ENCODE measurements around the gene HECA.
A peak's percentile ranks its signal among the peaks of the same experiment; 100 is the strongest.
"Not testable (repeated sequence)": the region's sequence is repeated elsewhere in the genome, so short reads cannot be mapped to it uniquely, and the experiment has no call there.

Gene HECA

GRCh38 chr6:139165324-139165723 is 30.4 kb downstream of the HECA start:
- no peak for DNase-seq

DNA sequence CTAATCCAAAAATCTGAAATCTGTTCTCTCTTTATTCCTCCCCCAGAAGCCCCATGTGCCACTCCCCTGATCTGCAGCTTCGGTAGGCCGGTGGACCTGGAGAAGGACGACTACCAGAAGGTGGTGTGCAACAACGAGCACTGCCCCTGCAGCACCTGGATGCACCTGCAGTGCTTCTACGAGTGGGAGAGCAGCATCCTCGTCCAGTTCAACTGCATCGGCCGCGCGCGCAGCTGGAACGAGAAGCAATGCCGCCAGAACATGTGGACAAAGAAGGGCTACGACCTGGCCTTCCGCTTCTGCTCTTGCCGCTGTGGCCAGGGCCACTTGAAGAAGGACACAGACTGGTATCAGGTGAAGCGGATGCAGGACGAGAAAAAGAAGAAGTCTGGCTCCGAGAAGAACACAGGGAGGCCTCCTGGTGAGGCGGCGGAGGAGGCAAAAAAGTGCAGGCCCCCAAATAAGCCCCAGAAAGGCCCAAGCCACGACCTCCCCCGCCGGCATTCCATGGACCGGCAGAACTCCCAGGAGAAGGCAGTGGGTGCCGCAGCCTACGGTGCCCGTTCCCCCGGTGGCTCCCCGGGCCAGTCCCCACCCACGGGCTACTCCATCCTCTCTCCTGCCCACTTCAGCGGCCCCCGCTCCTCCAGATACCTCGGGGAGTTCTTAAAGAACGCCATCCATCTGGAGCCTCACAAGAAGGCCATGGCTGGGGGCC is 31.5 kb downstream of the HECA start:
- no peak for DNase-seq

GRCh38 chr6:139166956-139167313 is 32.1 kb downstream of the HECA start:
- DNase-seq = no peak

DNA sequence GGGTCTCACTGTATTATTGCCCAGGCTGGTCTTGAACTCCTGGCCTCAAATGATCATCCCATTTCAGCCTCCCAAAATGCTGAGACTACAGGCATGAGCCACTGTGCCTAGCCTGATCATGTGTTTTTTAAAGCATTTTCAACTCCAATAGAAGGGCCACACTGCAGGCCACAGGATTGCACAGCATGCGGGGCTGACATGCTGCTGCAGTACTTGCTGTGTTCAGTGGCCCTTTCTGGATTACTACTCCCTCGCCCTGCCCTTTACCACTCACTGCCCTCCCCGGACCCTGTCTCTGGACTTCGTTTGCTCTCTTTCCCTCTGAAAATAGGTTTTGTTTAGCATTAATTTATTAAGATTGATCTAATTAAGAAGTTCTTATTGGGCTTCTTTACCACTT is 37.3 kb downstream of the HECA start:
- DNase-seq = no peak

- no peak for DNase-seq
Measured at GRCh38 chr6:139172567-139172966, 37.7 kb downstream of the HECA start.

DNA sequence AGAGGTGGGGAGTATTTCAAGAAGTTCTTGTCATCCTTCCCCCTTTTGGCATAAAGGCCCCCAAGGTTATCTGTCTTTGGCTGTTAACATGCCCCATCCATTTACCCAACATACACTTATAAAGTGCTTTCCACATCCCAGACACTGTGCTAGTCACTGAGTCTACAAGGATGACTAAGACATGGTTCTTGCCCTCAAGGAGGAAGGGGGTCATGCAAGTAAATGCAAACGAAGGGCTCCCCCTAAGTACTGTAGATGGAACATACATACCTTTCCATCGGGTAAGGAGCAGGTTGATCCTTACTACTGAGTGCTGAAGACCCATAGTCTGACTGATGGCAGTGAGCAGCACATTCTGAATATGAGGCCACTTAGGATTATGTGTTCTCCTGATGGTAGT is 38.3 kb downstream of the HECA start:
- no peak for DNase-seq

GRCh38 chr6:139173822-139174221 is 38.9 kb downstream of the HECA start:
- no peak for DNase-seq

DNA sequence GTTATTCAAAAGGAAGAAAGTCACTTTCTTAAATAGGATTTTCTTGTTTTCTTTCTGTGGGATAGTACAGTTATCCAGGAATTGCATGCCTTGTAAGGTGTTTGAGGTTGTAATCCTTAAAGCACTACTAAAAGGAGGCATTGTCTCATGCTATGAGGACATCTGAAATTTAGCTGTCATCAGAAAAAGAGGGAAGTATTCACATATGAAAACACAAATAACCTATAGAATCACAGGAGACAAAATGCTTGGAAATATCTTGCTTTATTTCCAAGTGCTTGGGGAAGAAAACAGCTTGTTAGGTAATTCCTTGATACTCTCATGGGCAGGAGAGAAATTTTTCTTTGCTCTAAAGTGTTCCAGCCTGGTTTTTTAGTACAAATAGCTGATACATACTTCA is 40.1 kb downstream of the HECA start:
- no peak for DNase-seq

GRCh38 chr6:139175389-139175948 is 40.6 kb downstream of the HECA start:
- peak in 1 of 2 experiments; percentile 23 for DNase-seq

DNA sequence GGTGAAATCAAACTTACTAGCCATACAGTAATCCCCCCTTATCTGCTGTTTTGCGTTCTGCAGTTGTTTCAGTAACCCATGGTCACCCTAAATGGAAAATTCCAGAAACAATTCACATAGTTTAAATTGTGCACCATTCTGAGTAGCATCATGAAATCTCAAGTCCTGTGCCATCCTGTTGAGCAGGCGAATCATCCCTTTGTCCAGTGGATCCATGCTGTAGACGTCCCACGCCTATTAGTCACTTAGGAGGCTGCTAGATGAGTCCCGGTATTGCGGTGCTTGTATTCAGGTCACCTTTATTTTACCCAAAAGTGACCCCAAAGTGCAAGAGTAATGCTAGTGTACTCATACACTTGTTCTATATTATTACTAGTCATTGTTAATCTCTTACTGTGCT is 46.4 kb downstream of the HECA start:
- DNase-seq = no peak

DNA sequence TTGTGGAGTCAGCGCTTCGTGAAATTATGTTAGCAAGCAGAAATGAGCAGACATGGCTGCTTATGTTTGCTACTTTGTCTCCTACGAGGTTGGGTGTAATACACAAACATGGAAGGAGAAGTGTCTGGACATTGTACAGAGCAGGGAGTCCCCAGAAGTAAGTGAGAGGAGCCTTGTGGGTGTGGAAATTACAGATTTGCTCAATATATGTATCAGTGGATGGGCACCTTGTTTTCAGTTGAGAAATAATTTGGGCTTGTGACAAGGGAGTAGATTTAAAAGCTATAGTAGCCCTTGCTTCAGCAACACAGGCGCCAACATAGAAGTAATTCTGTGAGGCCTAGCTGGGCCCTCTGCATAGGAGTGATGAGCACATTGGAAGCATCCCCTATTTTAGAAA is 49.2 kb downstream of the HECA start:
- DNase-seq = no peak

GRCh38 chr6:139184459-139184858 is 49.6 kb downstream of the HECA start:
- DNase-seq = no peak

DNA sequence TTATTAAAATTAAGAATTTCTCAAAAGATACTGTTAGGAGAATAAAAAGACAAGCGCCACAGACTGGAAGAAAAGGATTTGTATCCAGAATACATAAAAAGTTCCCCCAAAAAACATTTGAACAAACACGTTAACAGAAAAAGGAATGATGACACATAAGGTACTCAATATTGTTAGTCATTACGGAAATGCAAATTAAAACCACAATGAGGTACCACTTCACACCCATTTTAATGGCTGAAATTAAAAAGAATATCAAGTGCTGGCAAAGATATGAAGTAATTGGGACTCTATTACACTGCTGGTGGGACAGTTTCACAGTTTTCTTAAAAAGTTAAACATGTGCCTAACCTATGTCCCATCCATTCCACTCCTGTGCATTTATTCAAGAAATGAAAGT is 51.4 kb downstream of the HECA start:
- no peak for DNase-seq

GRCh38 chr6:139186692-139187091 is 51.8 kb downstream of the HECA start:
- no peak for DNase-seq

DNA sequence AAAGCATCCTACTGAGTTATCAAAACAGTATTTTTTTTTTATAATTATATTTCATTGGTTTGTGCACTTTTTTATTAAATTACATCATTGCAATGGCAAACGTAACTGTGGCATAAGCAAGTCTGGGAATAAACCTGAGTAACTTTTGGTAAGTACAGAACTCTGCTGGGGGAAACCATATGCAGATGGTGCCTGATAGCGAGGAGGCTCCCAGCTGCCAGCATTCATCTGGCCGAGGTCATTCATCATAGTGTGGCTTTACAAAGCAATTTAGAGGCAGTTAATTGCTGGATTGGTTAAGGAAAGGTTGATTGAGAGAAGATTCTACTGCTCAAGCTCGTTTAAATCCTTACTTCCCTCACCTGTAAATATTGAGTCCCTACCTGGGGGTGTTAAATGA is 52.6 kb downstream of the HECA start:
- DNase-seq = no peak

- DNase-seq = no peak
Measured at GRCh38 chr6:139189665-139190064, 54.8 kb downstream of the HECA start.

DNA sequence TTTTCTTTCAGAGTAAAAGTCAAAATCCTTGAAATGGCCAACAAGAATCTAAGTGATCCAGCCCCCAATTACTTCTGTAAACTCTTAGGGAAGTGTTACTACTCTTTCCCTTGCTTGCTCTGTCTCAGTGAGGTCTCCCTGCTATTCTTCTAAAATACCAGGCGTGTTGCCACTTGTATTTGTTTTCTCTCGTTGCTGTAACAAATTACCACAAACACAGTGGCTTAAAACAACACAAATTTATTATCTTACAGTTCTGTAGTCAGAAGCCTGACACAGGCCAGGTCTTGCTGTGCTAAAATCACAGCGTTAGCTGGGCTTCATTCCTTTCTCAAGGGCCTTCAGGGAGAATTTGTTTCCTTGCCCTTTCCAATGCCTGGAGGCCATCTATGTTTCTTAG is 59.9 kb downstream of the HECA start:
- no peak for DNase-seq

DNA sequence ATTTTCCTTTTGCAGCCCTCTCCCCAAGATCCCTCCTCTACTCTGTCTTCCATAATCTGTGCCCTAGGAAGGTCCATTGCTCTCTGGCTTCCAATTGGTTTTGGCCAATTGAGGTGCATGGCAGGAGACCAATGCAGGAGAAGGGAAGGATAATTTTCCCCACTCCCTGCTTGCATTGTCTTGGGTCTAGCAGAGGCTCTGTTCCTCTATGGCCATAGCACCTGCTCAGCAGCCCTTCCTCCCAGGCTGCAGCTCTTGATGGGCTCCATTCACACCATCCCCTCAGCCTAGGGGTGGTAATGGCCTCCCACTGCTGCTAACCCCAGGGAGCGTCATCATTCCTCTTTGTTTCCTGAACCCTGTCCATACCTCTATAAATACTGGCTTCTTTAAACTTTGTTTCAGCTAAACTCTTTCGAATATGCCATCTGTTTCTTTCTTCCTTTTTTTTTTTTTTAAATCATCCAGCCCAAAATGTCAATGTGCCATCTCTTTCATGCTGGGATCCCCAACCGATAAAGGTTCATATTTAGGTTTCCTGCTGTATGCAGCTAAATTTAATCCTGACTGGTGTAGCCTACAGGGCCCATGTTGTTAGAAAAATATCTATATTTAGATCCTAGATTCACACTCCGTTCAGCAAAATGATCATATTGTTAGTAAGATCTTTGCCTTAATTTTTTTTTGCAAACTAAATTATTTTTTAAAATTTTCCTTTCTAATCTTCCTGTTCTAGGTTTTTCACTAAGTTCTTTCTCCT is 63.8 kb downstream of the HECA start:
- no peak for DNase-seq

GRCh38 chr6:139201378-139201777 is 66.5 kb downstream of the HECA start:
- no peak for DNase-seq

- no peak for DNase-seq
Measured at GRCh38 chr6:139204978-139205377, 70.1 kb downstream of the HECA start.

DNA sequence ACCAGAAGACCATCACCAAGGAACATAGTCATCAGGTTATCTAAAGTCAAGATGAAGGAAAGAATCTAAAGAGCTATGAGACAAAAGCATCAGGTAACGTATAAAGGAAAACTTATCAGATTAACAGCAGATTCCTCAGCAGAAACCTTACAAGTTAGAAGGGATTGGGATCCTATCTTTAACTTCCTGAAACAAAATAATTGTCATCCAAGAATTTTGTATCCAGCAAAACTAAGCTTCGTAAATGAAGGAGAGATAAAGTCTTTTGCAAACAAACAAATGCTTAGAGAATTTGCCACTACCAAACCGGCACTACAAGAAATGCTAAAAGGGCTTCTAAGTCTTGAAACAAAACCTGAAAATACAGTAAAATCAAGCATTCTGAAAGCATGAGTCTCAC is 71.0 kb downstream of the HECA start:
- DNase-seq = no peak

- not testable (repeated sequence) for DNase-seq
Measured at GRCh38 chr6:139210766-139211165, 75.9 kb downstream of the HECA start.

DNA sequence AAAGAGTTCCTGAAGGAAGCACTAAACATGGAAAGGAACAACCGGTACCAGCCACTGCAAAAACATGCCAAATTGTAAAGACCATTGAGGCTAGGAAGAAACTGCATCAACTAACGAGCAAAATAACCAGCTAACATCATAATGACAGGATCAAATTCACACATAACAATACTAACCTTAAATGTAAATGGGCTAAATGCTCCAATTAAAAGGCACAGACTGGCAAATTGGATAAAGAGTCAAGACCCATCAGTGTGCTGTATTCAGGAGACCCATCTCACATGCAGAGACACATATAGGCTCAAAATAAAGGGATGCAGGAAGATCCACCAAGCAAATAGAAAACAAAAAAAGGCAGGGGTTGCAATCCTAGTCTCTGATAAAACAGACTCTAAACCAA is 77.6 kb downstream of the HECA start:
- DNase-seq = not testable (repeated sequence)

DNA sequence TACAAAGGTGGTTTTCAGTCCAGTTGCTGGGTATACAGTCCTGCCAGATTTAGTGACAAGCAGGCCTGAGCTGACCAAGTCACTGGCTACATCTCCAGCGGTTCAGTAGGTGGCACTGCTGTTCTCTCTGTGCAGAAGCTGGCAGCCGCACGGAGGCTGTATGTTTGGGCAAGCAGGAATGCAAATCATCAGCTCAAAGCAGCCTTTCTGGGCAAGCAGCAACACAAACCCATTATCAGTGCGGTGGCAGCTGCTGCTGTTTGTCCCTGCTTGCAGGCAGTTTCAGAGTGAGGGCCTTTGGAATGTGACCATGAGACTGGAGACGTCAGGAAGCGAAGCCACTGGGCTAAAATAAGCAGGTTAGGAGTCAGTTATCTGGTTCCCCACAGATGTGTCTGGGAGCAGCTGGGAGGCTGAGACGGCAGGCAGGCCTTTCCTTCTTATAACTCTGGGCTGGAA is 84.4 kb downstream of the HECA start:
- DNase-seq = peak; percentile 81 to 90
